Measurements from ENCODE around the gene ALDH1A2.
A peak's percentile ranks its signal among the peaks of the same experiment; 100 is the strongest.
"Not testable (repeated sequence)": the region's sequence is repeated elsewhere in the genome, so short reads cannot be mapped to it uniquely, and the experiment has no call there.

The ALDH1A2 gene

DNA sequence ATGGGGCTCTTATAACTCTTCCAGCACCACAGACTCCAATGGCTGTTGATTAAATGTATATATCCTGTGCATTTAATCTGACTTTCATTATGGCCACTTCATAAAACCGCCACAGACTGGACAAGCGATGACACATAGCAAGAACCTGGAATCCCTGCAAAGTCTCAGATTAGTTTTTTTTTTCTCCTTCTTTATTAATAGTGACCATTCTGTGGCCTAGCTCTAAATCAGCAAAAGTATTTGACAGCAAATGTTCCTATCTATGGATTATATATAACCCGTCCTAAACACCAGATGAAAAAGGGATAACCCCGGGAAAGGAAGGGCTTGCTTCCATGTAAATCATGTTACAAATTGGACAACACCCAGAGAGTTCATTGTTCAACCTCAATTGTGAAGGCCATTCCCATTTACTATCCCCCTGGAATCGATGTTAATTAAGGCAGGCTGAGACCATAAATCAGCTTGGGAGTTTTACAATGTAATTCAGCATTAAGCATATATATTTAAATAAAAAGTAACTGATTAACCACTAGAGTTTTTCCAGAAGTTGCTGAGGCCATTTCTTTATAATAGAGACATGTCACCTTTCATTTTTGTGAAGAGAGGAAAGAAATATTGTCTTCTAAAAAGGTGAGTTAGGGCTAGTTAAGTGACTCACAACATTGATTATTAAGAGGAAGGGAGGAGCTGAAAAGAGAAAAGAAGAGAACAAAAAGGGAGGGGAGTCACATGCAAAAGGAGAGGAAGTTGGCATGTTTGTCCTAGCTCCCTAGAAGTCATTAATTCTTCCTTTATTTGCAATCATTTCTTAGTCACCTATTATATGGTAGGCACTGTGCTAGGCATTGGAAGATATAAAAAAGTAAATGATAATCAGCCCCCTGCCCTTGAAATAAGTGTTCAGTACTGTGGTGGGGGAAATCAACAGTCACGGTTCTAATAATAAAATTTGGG, 26.2 kb downstream of the ALDH1A2 start:
- no peak for DNase-seq

DNA sequence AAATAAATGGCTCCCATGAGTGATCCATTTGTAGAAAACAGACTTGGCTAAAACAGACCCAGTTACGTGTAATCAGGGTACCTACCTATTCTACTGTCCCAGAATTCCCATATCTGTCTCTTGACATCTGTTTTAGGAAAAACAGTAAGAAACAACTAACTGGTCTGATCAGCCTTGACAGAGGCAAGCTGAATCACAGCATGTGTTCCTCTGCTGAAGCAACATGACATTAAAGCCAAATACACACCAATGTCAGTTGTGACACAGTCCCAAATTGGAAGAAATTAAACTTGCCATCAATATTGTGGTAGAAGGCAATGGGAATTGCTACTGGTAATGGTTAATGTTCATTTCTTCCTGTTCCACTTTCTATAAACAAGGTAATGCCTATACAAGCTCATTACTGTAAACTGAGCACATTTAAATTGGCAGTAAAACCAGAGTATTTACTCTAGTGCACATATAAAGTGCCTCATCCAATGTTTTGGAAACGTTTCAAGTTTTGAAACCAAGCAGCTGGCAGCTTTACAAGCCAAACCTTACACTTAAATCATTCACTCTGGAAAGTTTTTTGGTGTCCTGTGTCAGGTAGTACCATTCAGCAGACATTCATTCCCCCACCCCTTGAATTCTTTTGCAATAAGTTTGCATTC, 27.0 kb downstream of the ALDH1A2 start:
- peak; percentile 13 to 15 for DNase-seq

DNA sequence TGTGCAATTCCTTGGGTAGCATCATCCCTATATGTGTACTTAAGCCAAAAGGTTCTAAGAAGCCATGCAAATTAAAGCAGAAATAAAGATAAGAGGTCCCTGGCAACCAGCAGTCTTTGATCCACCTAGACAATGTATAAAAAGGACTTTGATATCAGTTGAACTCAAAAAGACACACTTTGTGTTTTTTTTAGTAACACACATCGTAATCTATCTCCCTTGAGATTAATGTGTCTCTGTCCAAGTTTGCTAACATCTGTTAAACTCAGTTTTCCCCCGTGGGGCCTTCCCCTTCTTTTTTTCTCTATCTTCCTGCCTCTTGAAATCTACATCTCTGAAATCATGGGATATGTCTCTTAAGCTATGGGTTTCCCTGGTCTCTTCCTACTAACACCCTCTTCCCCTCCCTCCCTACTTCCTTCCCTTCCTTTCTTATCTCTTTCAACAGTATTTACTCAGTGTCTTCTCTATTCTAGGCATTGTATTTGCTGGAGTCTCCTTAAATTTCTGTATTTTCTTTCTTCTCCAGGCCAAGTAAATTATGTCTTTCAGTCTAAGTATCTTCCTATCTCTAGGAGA, 27.7 kb downstream of the ALDH1A2 start:
- no peak for DNase-seq

DNA sequence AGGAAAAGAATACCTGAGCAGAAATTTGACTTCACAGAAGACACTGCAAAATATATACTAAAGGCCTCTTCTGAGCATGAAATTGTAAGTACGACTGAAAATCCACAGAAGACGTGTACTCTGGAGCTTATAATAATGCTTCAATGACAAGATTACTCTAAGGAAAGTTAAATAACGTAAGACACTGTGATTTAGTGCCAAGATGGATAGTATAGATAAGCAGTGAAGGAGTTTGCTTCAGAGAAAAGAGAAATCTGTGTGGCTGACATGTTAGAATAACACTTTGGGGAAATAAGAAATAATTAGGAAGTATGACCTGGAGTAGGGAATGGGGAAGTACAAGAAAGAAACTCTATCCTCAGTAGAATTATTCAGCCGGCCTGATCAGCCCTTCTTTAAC, 28.9 kb downstream of the ALDH1A2 start:
- no peak for DNase-seq

DNA sequence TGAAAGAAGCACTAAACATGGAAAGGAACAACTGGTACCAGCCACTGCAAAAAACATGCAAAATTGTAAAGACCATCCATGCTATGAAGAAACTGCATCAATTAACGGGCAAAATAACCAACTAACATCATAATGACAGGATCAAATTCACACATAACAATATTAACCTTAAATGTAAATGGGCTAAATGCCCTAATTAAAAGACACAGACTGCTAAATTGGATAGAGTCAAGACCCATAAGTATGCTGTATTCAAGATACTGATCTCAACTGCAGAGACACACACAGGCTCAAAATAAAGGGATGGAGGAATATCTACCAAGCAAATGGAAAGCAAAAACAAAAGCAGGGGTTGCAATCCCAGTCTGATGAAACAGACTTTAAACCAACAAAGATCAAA, 37.1 kb downstream of the ALDH1A2 start:
- not testable (repeated sequence) for DNase-seq

DNA sequence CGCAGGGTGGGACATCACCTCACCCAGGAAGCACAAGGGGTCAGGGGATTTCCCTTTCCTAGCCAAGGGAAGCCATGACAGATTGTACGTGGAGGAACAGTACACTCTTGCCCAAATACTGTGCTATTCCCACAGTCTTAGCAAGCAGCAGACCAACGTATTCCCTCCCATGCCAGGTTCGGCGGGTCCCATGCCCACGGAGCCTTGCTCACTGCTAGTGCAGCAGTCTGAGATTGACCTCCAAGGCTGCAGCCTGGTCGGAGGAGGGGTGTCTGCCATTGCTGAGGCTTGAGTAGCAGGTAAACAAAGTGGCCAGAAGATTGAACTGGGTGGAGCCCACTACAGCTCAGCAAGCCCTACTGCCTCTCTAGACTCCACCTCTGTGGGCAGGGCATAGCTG, 39.0 kb downstream of the ALDH1A2 start:
- DNase-seq, result no peak

DNA sequence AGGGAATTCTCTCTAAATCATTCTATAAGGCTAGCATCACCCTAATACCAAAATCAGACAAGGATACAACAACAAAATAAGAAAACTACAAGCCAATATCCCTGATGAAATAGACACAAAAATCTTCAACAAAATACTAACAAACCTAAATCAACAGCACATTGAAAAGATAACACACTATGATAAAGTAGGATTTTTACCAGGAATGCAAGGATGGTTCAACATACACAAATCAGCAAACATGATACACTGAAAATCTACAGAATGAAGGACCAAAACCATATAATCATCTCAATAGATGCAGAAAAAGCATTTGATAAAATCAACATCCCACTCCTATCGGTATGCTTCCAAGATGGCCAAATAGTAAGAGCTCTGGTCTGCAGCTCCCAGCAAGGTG, 39.5 kb downstream of the ALDH1A2 start:
- DNase-seq, result no peak

DNA sequence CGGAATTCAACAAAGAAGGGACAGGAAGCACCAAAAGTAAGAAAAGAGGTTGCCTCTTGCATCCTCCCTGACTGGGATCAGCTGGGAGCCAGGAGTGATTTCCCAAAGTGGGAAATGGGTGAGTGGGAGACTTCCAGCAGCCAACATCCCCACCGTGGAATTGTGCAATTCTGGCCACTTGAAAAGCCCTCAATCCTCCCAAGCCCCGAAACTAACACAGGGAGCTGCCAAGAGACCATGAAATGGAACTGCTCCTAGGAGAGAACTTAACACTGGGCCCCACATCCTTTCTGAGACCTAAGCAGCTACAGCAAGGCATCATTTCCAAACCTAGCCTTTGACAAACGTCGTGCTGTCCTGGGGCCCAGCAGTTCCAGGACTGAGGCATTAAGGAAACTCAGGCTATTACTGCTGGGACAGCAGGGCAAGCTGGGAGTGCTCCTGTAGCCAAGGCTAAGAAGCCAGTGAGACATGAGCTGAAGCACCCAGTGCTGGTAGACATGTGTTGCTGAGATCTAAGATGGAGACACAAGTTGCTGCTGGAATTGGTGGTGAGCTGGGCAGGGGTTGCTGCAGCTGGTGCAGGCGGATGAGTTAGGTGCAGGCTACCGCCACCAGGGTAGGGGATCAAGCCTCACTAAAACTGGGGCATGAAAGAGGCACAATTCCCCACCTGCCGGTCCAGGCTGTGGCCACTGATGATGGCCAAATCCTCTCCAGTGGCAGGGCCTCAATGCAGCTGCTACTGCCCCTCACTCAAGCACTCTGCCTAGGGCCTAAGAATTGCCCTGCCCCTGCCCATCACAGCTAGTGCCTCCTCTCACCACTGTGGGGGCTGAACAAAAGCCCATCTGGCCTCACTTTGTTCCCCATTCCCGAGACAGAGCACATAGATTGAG, 43.9 kb downstream of the ALDH1A2 start:
- DNase-seq, result no peak

DNA sequence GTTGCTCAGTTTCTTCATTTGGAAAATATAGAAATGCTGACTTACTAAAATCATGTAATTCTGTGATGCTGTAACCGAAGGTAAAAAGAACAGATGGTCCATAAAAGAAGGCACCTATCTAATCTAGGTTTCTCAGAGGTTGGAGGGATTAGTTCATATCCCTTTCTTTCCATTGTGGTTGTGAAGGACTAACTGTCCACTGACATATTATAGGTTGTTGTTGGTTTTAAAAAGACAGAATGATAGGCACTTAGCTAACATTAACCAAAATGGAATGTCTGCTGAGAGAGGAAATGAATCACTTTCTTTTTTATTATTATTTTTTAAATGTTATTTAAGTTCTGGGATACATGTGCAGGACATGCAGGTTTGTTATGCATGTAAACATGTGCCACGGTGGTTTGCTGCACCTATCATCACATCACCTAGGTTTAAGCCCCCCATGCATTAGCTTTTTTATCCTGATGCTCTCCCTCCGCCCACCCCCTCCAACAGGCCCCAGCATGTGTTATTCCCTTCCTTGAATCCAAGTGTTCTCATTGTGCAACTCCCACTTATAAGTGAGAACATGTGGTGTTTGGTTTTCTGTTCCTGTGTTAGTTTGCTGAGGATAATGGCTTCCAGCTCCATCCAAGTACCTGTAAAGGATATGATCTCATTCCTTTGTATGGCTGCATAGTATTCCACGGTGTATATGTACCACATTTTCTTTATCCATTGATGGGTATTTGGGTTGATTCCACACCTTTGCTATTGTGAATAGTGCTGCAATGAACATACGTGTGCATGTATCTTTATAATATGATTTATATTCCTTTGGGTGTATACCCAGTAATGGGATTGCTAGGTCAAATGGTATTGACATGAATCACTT, 45.8 kb downstream of the ALDH1A2 start:
- no peak for DNase-seq

DNA sequence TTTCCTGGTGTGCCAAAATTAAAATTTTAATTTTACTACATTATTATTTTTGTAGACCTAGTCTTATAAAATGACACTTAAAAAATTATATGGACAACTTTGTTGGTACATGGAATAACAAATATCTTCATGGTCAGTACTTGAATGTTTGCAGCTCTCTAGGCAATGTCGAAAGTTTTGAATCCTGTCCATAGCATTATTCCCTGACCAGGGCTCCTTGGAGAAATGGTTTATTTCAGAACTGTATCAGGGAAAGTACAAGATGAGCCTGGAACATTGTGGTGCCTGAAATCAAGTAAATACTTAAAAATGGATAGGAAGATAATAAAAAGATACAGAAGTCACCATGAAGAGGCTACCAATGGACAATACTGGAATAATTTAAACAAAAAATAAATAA, 47.6 kb downstream of the ALDH1A2 start:
- no peak for DNase-seq

DNA sequence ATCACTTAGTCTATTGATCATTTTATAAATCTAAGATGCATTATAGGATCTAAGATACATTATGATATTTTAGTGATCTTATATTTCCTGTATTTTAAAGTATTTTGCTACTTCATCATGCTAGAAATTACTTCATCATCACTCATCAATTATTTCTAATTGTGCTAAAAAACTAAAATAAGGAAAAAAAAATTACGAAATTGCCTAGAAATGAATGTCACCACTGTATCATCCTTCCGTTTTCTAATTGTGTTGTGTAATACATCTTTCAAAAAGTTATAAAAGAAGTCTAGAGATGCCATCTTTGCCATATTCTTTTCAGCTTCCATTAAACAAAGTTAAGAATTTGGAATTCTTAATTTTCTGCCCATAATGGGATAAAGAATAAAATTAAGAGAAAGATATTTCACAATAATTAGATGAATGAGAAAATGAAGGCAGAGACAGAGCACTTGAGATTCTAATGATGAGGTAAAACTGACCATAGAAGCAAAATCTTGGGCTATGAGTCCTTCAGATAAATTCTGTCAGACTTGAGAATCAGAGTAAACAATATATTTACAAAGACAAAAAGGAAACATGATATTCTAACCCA, 48.8 kb downstream of the ALDH1A2 start:
- DNase-seq, result no peak

DNA sequence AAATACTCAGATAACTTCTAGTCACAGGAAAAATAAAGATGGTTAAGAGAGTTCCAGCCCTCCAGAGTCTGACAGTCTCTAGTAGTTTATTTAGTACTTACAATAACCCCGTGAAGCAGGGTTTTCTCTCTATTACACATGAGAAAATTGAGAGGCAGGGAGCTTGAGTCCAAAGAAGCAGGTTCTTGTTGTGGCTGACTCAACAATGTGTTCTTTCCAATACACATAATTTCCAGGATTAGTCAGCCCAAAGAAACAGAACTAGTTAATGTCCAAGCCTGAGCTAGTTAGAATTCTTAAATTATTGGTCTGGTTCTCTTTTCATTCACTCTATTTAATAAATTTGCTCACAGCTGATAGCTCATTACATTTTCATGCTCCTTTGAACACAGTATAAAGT, 49.9 kb downstream of the ALDH1A2 start:
- DNase-seq, result no peak

DNA sequence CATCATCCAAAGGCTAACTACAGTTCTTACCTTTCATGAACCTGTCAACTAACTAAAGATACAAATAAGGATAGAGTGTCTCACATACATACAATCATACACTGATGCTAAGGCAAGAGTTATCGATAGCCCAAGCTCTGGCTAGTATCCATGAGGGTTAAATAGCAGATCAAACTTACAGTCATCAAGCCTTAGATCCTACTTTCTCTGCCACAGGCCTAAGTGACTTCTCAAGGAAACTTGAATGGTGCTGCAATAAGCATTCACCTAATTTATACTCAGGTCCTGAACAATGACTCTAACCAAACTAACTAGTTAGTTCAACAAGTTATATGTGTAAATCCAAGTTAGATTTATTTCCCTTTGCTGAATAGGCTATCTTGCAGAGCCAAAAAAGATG, 51.0 kb downstream of the ALDH1A2 start:
- DNase-seq, result no peak

DNA sequence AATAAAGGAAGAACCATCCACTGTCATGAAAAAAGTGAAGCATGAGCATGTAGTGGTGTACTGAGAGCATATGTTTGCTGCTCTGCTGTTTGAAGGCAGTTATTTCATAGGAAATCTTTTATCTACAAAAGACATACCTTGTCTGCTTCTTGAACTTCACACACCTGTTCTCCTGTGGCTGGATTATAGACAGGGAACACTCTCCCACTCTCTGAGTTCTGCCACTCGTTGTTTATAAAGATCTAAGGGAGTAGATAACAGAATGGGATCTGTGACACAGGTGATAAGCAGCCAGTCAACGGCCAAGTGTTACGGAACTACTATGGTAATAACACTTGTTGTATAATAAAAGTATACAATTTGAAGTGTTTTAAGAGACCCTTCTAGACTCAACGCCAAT, 51.5 kb downstream of the ALDH1A2 start:
- DNase-seq, result no peak

DNA sequence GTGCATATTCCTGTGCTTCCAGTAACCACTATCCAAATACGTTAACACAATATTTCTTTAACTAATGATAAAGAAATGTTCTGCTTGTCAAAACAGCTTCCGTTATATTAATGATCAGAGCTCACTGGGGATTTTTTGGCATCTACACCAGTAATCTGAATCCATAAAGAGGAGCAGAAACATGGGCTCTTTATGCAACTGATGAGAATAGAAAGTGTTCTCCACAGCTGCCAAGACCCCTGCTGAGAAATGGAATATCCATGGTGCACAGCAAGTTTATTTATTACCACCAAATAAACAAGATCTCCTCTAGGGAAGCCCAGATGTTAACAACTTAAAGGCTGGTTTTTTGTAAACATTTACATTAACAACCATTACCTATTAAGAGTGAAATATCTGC, 54.5 kb downstream of the ALDH1A2 start:
- DNase-seq, result no peak

DNA sequence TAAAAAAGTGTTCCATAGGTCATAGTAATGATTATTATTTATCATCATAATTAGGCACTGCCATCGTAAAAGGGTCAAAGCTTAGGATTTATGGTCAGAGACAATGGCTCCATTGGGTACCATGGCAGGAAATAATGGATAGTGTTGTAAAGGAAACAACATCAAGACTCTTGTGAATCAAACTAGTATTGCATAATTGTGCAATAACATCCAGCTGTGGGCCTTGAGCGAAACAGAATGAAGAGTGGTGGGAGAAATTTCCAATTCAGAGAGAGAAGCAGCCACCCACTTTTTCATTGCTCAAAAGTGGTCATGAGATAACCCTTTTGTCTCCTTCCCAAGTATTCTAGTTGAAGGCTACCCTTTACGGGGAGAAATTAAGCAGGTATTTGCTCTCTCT, 61.7 kb downstream of the ALDH1A2 start:
- no peak for DNase-seq

DNA sequence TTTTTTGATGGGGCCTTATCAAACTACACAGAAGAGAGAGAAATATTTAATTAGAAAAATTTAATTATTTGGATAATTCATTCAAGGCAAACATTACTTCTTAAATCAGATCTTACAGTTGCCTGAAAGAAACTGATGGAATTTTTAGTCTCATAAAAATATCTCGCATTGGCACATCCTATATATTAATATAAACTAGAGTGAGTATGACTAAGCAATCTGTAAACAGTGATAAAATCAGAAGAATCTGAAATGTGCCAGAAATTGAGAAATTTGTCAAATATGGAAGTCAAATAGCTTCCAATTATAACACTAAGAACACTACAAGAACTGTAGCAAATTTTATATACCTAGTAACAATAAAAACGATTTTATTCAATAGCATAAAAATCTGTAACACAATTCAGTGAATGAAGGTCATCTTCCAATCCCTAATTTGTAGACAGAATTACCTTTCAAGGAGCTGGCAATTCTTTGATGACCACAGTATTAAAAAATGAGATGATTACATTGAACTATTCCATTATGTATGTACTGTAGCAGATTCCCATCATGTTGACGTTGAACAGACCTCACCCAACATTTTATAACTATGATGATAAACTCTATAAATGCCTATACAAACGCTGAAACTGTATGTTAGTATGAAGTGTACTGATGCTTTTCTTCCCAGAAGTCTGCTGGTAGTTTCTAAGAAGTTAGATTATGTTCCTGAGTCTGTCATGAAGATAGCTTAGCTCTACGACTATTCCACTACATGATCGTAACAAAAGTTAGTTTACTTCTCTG, 63.0 kb downstream of the ALDH1A2 start:
- no peak for DNase-seq

DNA sequence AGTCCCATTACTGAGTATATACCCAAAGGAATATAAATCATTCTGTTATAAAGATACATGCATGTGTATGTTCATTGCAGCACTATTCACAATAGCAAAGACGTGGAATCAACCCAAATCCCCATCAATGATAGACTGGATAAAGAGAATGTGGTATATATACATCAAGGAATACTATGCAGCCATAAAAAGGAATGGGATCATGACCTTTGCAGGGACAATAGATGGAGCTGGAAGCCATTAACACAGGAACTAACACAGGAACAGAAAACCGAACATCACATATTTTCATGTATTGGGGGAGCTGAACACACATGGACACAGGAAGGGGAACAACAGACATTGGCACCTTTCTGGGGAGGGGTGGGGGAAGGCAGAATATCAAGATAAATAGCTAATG, 65.8 kb downstream of the ALDH1A2 start:
- not testable (repeated sequence) for DNase-seq

DNA sequence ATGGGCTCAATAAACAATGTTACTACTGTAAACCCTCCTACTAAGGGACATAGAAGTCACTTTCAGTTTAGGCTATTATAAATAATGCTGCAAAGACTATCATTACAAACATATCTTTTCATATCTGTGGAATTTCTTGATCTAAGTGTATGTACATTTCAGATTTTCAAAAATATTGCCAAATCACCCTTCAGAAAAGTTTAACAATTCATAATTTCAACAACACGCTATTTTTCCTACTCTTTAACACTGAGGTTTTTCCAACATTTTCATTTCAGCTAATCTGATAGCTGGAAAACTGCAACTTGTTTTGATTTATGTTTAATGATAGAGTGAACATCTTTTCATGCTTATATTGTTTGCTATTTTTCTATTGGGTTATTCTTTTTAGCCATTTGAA, 69.0 kb downstream of the ALDH1A2 start:
- no peak for DNase-seq

DNA sequence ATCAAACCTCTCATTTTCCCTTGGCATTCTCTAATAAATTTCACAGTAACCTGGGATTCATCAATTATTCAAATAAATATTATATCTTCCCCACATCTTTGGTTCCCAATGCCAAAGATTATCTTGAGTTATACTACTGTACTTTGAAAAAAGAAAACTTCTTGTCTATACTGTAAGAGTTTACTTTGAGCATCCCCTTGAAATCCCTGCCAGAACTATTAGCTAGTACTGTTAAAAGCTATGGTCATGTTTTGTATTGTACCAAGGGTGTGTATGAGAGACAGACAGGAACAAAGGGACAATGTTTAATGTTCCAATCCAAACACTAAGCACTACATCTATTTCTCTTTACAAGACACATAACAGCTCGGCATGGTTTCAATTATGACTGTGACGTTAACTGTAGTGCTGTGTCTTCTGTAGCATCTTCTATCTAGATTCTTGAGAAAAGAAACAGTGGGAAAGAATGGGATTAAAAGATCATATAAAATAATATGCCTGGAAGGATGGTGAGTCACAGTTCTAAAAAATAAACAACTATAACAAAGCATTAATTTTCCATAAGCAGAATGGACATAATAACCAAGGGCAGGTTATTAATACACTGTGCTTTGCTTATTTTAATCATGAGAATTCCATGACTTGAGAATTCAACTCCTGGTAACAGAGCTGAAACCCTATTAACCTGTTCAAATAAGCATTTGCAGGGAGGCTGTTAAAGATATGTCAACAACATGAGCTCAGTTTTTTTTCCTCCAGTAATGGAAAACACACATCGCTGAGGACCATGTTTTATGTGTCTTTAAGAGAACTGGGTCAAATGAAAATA, 71.1 kb downstream of the ALDH1A2 start:
- peak in 1 of 2 experiments; percentile 20 for DNase-seq
